ENCODE results near the gene KPNA6.
A peak's percentile ranks its signal among the peaks of the same experiment; 100 is the strongest.
"Not testable (repeated sequence)": the region's sequence is repeated elsewhere in the genome, so short reads cannot be mapped to it uniquely, and the experiment has no call there.

Gene KPNA6

GRCh38 chr1:32107742-32108661, at the start of gene KPNA6:
Gene KPNA6 (plus strand): TSS chr1:32108056. CDS start chr1:32108131, 75 bp downstream.
- peak; percentile 81 for DNase-seq

GRCh38 chr1:32060914-32061313, 46.9 kb upstream of the KPNA6 start:
- no peak for DNase-seq

- no peak for DNase-seq
These were observed 45.0 kb upstream of the KPNA6 start for GRCh38 chr1:32062867-32063230.

GRCh38 chr1:32063261-32063681, 44.6 kb upstream of the KPNA6 start:
- peak; percentile 63 for DNase-seq

- not testable (repeated sequence) for DNase-seq
These were observed 42.0 kb upstream of the KPNA6 start for GRCh38 chr1:32065613-32066488.

- no peak for DNase-seq
These were observed 41.4 kb upstream of the KPNA6 start for GRCh38 chr1:32066489-32066873.

GRCh38 chr1:32068957-32069588, 38.8 kb upstream of the KPNA6 start:
- DNase-seq: no peak

- no peak for DNase-seq
These were observed 35.9 kb upstream of the KPNA6 start for GRCh38 chr1:32071758-32072621.

- peak; percentile 80 for DNase-seq
These were observed 35.1 kb upstream of the KPNA6 start, which contains the start of gene TMEM39B for GRCh38 chr1:32072622-32073298. Gene TMEM39B (plus strand): TSS chr1:32072939. CDS start chr1:32073048, 109 bp downstream.

- peak; percentile 52 for DNase-seq
These were observed 34.3 kb upstream of the KPNA6 start for GRCh38 chr1:32073299-32074229.

- no peak for DNase-seq
These were observed 33.0 kb upstream of the KPNA6 start for GRCh38 chr1:32074841-32075240.

GRCh38 chr1:32077451-32077850, 30.4 kb upstream of the KPNA6 start:
- no peak for DNase-seq

- no peak for DNase-seq
These were observed 25.8 kb upstream of the KPNA6 start for GRCh38 chr1:32082022-32082421.

GRCh38 chr1:32086381-32086780, 21.5 kb upstream of the KPNA6 start:
- DNase-seq: not testable (repeated sequence)

- no peak for DNase-seq
These were observed 16.7 kb upstream of the KPNA6 start for GRCh38 chr1:32091176-32091575.

GRCh38 chr1:32091591-32091990, 16.3 kb upstream of the KPNA6 start:
- no peak for DNase-seq

GRCh38 chr1:32094746-32095521, 12.9 kb upstream of the KPNA6 start:
- DNase-seq: no peak

GRCh38 chr1:32099426-32099825, 8.4 kb upstream of the KPNA6 start:
- DNase-seq: no peak

- DNase-seq: no peak
These were observed 7.5 kb upstream of the KPNA6 start for GRCh38 chr1:32100359-32100758.
